H1 (cell line): ENCODE measurements around the gene TBC1D22A. TPM values are rescaled to one million over a fixed set of nuclear protein-coding genes. Genes with fewer than 3 reads are reported as not detected.

ENCODE experiments used
- CTCF ChIA-PET: fragments of 300-600 bp; sonication (Branson Sonifier 250); formaldehyde crosslinking; loops from one replicate; lab custom pipeline; 2021; ENCODE audit not compliant: partially characterized antibody; lab: Charles Lee
- POLR2A ChIA-PET: fragments of 300-600 bp; sonication (Branson Sonifier 250); formaldehyde crosslinking; loops from one replicate; lab custom pipeline; 2021; ENCODE audit warnings: inconsistent platforms; ENCODE audit not compliant: partially characterized antibody; lab: Charles Lee
- DNase-seq, 2 experiments: peaks; one replicate each; pipeline versions ENCODE4 v3.0.0 to v3.0.0-alpha.2; 2010 to 2022; ENCODE audit warnings: low spot score in 2 of 2, low read depth in 1 of 2, mixed read lengths in 1 of 2
- FAIRE-seq: peaks from 2 replicates; lab custom pipeline; 2011; peaks lifted over from hg19 to GRCh38; lab: Jason Lieb, UNC
- H2AFZ ChIP-seq: 2 replicates; pipeline ENCODE4 v1.8.1; 2012; ENCODE audit warnings: low read length, inconsistent platforms
- H2AK5ac ChIP-seq: 2 replicates; pipeline ENCODE4 v1.6.1; 2013; ENCODE audit warnings: low read depth, low read length
- H2BK120ac ChIP-seq: replicated peaks from 2 replicates; pipeline ENCODE3; 2013; ENCODE audit warnings: low read depth, low read length, inconsistent platforms
- H2BK12ac ChIP-seq: 2 replicates; pipeline ENCODE4 v1.6.1; 2013; ENCODE audit warnings: low read depth, low read length
- H2BK15ac ChIP-seq: 2 replicates; pipeline ENCODE4 v1.6.1; 2013; ENCODE audit warnings: low read length
- H2BK20ac ChIP-seq: 2 replicates; pipeline ENCODE4 v1.6.1; 2013; ENCODE audit warnings: low read length
- H2BK5ac ChIP-seq: 2 replicates; pipeline ENCODE4 v1.6.1; 2013; ENCODE audit warnings: low read depth, low read length
- H3K14ac ChIP-seq: 2 replicates; pipeline ENCODE4 v1.6.1; 2013; ENCODE audit warnings: inconsistent platforms; ENCODE audit not compliant: insufficient read length
- H3K18ac ChIP-seq: 2 replicates; pipeline ENCODE4 v1.6.1; 2013; ENCODE audit warnings: low read length; ENCODE audit errors: extremely low read depth
- H3K23ac ChIP-seq: 2 replicates; pipeline ENCODE4 v1.6.1; 2013; ENCODE audit warnings: inconsistent platforms; ENCODE audit not compliant: insufficient read length
- H3K23me2 ChIP-seq: 2 replicates; pipeline ENCODE4 v1.6.1; 2013; ENCODE audit warnings: low read depth, low read length
- H3K27ac ChIP-seq: 2 replicates; pipeline ENCODE4 v1.6.1; 2011; ENCODE audit warnings: low read depth, low read length, inconsistent platforms
- H3K27me3 ChIP-seq, 4 experiments: replicated peaks in 1 of 4; 1 replicate in 1 of 4; 2 replicates in 3 of 4; pipeline versions ENCODE4 v1.6.1 to v1.8.1; 2011 to 2013; ENCODE audit warnings: low read length in 3 of 4, mild to moderate bottlenecking in 3 of 4, inconsistent platforms in 2 of 4, mixed read lengths in 2 of 4, moderate library complexity in 1 of 4; ENCODE audit not compliant: control insufficient read depth in 3 of 4, insufficient read depth in 3 of 4; ENCODE audit errors: extremely low read depth in 1 of 4
- H3K36me3 ChIP-seq, 4 experiments: 2 replicates each; pipeline versions ENCODE4 v1.6.1 to v1.8.1; 2011 to 2013; ENCODE audit warnings: mild to moderate bottlenecking in 4 of 4, low read length in 3 of 4, moderate library complexity in 2 of 4, control low read depth in 1 of 4, inconsistent platforms in 1 of 4; ENCODE audit not compliant: insufficient read depth in 4 of 4, control insufficient read depth in 2 of 4
- H3K4ac ChIP-seq: replicated peaks from 2 replicates; pipeline ENCODE3; 2013; ENCODE audit warnings: low read length, low read depth, mixed read lengths, inconsistent platforms; ENCODE audit not compliant: insufficient read length
- H3K4me1 ChIP-seq, 4 experiments: replicated peaks in 1 of 4; 1 replicate in 1 of 4; 2 replicates in 3 of 4; pipeline versions ENCODE4 v1.6.1 to v1.8.1; 2011 to 2013; ENCODE audit warnings: low read length in 3 of 4, inconsistent platforms in 2 of 4, mixed read lengths in 1 of 4; ENCODE audit not compliant: insufficient read depth in 4 of 4, control insufficient read depth in 3 of 4
- H3K4me2 ChIP-seq, 2 experiments: 2 replicates each; pipeline versions ENCODE4 v1.6.1 to v1.8.1; 2011 to 2013; ENCODE audit warnings: low read depth in 2 of 2, low read length in 2 of 2, control low read depth in 1 of 2, inconsistent platforms in 1 of 2, mild to moderate bottlenecking in 1 of 2; ENCODE audit not compliant: insufficient read depth in 1 of 2
- H3K4me3 ChIP-seq, 4 experiments: fragments of 200-600, 300-600 bp in 1 of 4; sonication (generic), shearing (Covaris generic), sonication (Bioruptor Twin) in 1 of 4; 2 replicates each; pipeline versions ENCODE4 v1.5.1 to v1.8.1; 2011 to 2016; ENCODE audit warnings: low read length in 4 of 4, low read depth in 3 of 4, control low read depth in 2 of 4, inconsistent platforms in 2 of 4, mild to moderate bottlenecking in 2 of 4, mixed read lengths in 1 of 4, moderate library complexity in 1 of 4; ENCODE audit not compliant: insufficient read depth in 2 of 4; ENCODE audit errors: extremely low read depth in 1 of 4
- H3K56ac ChIP-seq: replicated peaks from 2 replicates; pipeline ENCODE3; 2013; ENCODE audit warnings: low read depth, mild to moderate bottlenecking, mixed read lengths, low read length, inconsistent platforms; ENCODE audit not compliant: insufficient read length
- H3K79me1 ChIP-seq: 2 replicates; pipeline ENCODE4 v1.6.1; 2013; ENCODE audit warnings: low read depth, low read length, control low read depth
- H3K79me2 ChIP-seq, 2 experiments: 2 replicates each; pipeline versions ENCODE4 v1.6.1 to v1.8.1; 2012 to 2013; ENCODE audit warnings: low read length in 2 of 2, mild to moderate bottlenecking in 2 of 2, inconsistent platforms in 1 of 2; ENCODE audit not compliant: insufficient read depth in 2 of 2, control insufficient read depth in 1 of 2
- H3K9ac ChIP-seq, 4 experiments: replicated peaks in 1 of 4; 1 replicate in 1 of 4; 2 replicates in 3 of 4; pipeline versions ENCODE4 v1.6.1 to v1.8.1; 2011 to 2013; ENCODE audit warnings: low read depth in 3 of 4, low read length in 3 of 4, control low read depth in 2 of 4, mild to moderate bottlenecking in 2 of 4, moderate library complexity in 2 of 4, inconsistent platforms in 1 of 4; ENCODE audit errors: extremely low read depth in 1 of 4
- H3K9me3 ChIP-seq, 2 experiments: 2 replicates each; pipeline versions ENCODE4 v1.6.1 to v1.8.1; 2012 to 2013; ENCODE audit warnings: mild to moderate bottlenecking in 2 of 2, moderate library complexity in 2 of 2, control low read depth in 1 of 2, inconsistent platforms in 1 of 2, low read depth in 1 of 2, low read length in 1 of 2, mixed read lengths in 1 of 2; ENCODE audit not compliant: insufficient read depth in 2 of 2
- H4K20me1 ChIP-seq, 2 experiments: replicated peaks in 1 of 2; 2 replicates each; pipeline versions ENCODE3 to v1.8.1; 2011 to 2013; ENCODE audit warnings: inconsistent platforms in 2 of 2, low read length in 2 of 2, mild to moderate bottlenecking in 1 of 2; ENCODE audit not compliant: insufficient read depth in 2 of 2, control insufficient read depth in 1 of 2
- H4K5ac ChIP-seq: 2 replicates; pipeline ENCODE4 v1.6.1; 2013; ENCODE audit warnings: low read length, low read depth, mixed read lengths, inconsistent platforms; ENCODE audit not compliant: insufficient read length
- H4K8ac ChIP-seq: 2 replicates; pipeline ENCODE4 v1.8.0; 2013; ENCODE audit warnings: mild to moderate bottlenecking, moderate library complexity, low read length, inconsistent platforms; ENCODE audit not compliant: insufficient read depth; ENCODE audit errors: extremely low read depth
- H4K91ac ChIP-seq: replicated peaks from 2 replicates; pipeline ENCODE3; 2013; ENCODE audit warnings: low read length, mixed read lengths, inconsistent platforms; ENCODE audit not compliant: insufficient read length
- EGR1 ChIP-seq: IDR thresholded peaks from 2 replicates; pipeline ENCODE4 v1.6.1; 2011; ENCODE audit warnings: low read depth, low read length, borderline replicate concordance
- EZH2 ChIP-seq: fragments of 200-600 bp; sonication (generic); IDR thresholded peaks from 2 replicates; pipeline ENCODE4 v1.7.1; 2012; ENCODE audit warnings: low read depth, mild to moderate bottlenecking, moderate library complexity, low read length, inconsistent platforms; ENCODE audit not compliant: severe bottlenecking
- GABPA ChIP-seq: IDR thresholded peaks from 2 replicates; pipeline ENCODE4 v1.6.1; 2011; ENCODE audit warnings: mild to moderate bottlenecking, low read length, moderate library complexity, borderline replicate concordance; ENCODE audit not compliant: insufficient read depth
- JUND ChIP-seq: IDR thresholded peaks from 2 replicates; pipeline ENCODE4 v1.6.1; 2011; ENCODE audit warnings: mild to moderate bottlenecking, improper control_type of control experiment, low read length
- NRF1 ChIP-seq: IDR thresholded peaks from 2 replicates; pipeline ENCODE4 v1.6.1; 2011; ENCODE audit warnings: mild to moderate bottlenecking, low read depth, low read length, improper control_type of control experiment
- TBP ChIP-seq: IDR thresholded peaks from 2 replicates; pipeline ENCODE4 v1.6.1; 2011; ENCODE audit warnings: low read depth, low read length, improper control_type of control experiment
- WGBS, 2 experiments: shearing (Covaris generic) in 1 of 2; methylation state at CpG; one replicate each; pipeline versions ENCODE4 v1.1.6 to v1.1.7; 2013 to 2015; ENCODE audit warnings: low lambda C conversion rate in 2 of 2, mixed read lengths in 2 of 2, inconsistent platforms in 1 of 2, low coverage in 1 of 2, missing lambda C conversion rate in 1 of 2; ENCODE audit not compliant: insufficient replicate concordance in 2 of 2, insufficient coverage in 1 of 2, insufficient read length in 1 of 2; ENCODE audit errors: extremely low coverage in 1 of 2, missing lambda C conversion rate in 1 of 2; 5-methylcytosine and 5-hydroxymethylcytosine counted together
- polyA plus RNA-seq, 7 experiments: library from polyadenylated mRNA; depleted of rRNA in 3 of 7; stranded (reverse) in 5 of 7; unstranded in 2 of 7; fragments of >200 nt in 5 of 7; fragments of 200-250 nt in 2 of 7; gene quantifications; 1 replicate in 5 of 7; 2 replicates in 1 of 7; 4 replicates in 1 of 7; pipeline versions ENCODE4 v1.2.1 to v1.2.3, GENCODE V29; 2011 to 2013; ENCODE audit warnings: missing spikeins in 2 of 7, mixed read lengths in 2 of 7
- total RNA-seq: library from RNA; stranded (reverse); fragmentation: NEBNext Ultra II Directional; extraction: Animal tissue kit (Norgen Biotek cat#: 25700); gene quantifications from 2 replicates; pipeline ENCODE4 v1.2.1, GENCODE V29; 2021

The TBC1D22A gene
- total and polyA plus RNA-seq, 2 of the 8 experiments (the other 6 are each of a cell fraction or from before 2014, with no cell fraction given): 11.9 to 18.4 TPM

DNA sequence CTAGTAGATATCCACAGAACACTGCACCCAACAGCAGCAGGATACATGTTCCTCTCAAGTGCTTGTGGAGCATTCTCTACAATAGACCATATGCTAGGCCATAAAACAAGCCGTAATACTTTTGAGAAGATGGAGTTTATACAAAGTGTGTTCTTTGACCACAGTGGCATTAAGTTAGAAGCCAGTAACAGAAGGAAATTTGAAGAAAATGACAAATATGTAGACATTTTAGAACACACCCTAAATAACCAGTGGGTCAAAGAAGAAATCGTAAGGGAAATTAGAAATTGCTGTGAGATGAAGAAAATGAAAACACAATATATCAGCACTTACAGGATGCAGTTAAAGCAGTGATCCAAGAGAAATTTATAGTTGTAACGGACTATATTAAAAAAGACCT is 163.4 kb downstream of the TBC1D22A start:
- no peak overlapping the region for H3K23ac ChIP-seq
- H2BK15ac ChIP-seq: no peak overlapping the region
- H4K20me1 ChIP-seq: no peaks in the 10 kb centered on the region
- H2AFZ ChIP-seq: no peak overlapping the region
- H2BK12ac ChIP-seq: no peak overlapping the region
- H2BK5ac ChIP-seq: no peak overlapping the region
- no peak overlapping the region for H2AK5ac ChIP-seq
- no peak overlapping the region for H3K9ac ChIP-seq
- H3K79me2 ChIP-seq: no peaks in the 10 kb centered on the region
- ChIA-PET POLR2A (no interaction called here), CTCF (interaction anchor here (0.7 to 2.0 kb wide), 3 partner anchors 10 to 23 kb away, joined by 3 to 7 read pairs (median 3); no protein-coding TSS in a partner anchor)
- H2BK20ac ChIP-seq: no peak overlapping the region
- no peak overlapping the region for H3K4me2 ChIP-seq
- H3K14ac ChIP-seq: no peak overlapping the region
- H3K27me3 ChIP-seq: no peaks in the 10 kb centered on the region
- no peak overlapping the region for H4K5ac ChIP-seq
- FAIRE-seq (no peak), DNase-seq (no peak)
- no peaks in the 10 kb centered on the region; a peak in 1 of 4 replicates for H3K9me3 ChIP-seq
- no peaks in the 10 kb centered on the region for H3K23me2 ChIP-seq
- H3K27ac ChIP-seq: no peak overlapping the region
- TF ChIP-seq TBP (no peak), JUND (no peak), EZH2 (no peak), GABPA (no peak), EGR1 (no peak), NRF1 (no peak)
- WGBS, 2 experiments: 93% methylated on average over 3 of the region's 3 CpGs; no CpG with 5 or more reads in 1 of the 2 experiments
- no peak overlapping the region for H4K8ac ChIP-seq
- peaks cover 0 to 4% (median 0%) of the 10 kb centered on the region in 4 experiments; a peak in 1 of 8 replicates for H3K36me3 ChIP-seq
- no peak overlapping the region for H2BK120ac ChIP-seq
- no peaks in the 10 kb centered on the region; the same call in 1 of the 2 replicates for H3K79me1 ChIP-seq
- no peak overlapping the region for H3K4me3 ChIP-seq
- H3K18ac ChIP-seq: no peak overlapping the region
- no peak overlapping the region for H3K4ac ChIP-seq
- H4K91ac ChIP-seq: no peak overlapping the region
- H3K56ac ChIP-seq: no peak overlapping the region
- H3K4me1 ChIP-seq: no peaks in the 10 kb centered on the region
